Fibroblast of skin of scalp (primary cell): Measurements from ENCODE around the gene LAMA5. TPM values are rescaled to one million over a fixed set of nuclear protein-coding genes. Genes with fewer than 3 reads are reported as not detected.
A peak's percentile ranks its signal among the peaks of the same experiment; 100 is the strongest.

Experiments
- DNase-seq: peaks from one replicate; pipeline ENCODE4 v3.0.0-alpha.2; 2013
- polyA plus RNA-seq, 2 experiments: library from polyadenylated mRNA; unstranded; fragments of 120-200 nt; gene quantifications; one replicate each; pipeline ENCODE4 v1.2.1, GENCODE V29; 2013; ENCODE audit not compliant: insufficient read length in 2 of 2

LAMA5 gene
- 21.2 TPM for polyA plus RNA-seq (2013, experiment 1 of 2; ENCODE audit: insufficient read length)
- 24.0 TPM for polyA plus RNA-seq (2013, experiment 2 of 2; ENCODE audit: insufficient read length)

DNA sequence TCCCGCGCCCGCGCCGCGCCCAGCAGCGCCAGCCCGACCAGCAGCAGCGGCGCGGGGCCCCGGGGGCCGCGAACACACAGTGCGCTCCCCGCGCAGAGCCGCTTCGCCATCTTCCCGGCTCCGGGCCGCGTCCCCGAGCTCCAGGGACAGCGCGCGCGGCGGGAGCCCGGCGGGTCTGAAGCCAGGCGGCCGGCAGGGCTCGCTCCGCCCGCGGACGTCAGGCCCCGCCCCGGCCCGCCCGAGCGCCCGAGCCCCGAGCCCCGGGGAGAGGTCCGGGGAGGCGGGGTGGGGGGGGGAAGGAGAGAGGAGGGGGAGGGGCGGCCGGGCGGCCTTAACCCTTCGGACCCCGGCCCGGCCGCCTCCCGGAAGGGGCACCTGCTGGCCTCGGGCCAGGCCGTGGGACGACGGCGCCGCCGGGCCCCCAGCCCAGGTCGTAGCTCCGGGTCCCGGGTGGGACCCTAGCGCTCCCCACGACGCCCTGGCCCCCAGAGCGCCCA lies at the start of gene LAMA5:
Gene LAMA5, minus strand, starts transcription at position 177 of the 497 bp plus-strand sequence. Its CDS starts 67 bp downstream, at position 110.
- DNase-seq = no peak

- DNase-seq = no peak
Measured at GRCh38 chr20:62415354-62416111, 48.4 kb upstream of the LAMA5 start.

DNA sequence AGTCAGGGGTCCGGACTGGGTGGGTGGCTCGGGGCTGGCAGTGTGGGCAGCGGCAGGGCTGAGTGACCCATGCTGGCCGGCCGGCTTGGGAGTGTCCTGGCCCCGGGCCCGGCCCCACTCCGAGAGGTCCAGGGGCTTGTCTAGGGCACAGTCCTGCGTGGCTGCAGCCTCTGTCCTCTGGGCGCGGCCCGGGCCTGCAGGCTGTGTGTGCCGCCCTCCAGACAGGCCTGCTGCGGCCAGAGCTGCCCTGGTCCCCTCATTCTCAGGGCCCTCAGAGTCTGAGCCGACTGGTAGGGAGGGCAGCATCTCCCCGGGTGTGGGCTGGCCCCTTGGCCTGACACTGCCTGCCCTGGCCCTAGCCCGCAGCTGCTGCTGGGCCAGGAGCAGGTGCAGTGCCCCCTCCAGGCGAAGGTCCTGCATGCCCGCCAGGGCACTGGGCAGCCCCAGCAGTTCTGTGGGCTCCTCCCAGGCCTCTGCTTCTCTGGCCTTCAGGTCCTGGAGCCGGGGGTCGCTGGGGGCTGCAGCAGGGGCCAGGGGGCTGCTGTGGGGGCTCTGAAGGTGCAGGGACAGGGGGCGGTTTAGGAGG lies 46.9 kb upstream of the LAMA5 start:
- no peak for DNase-seq

DNA sequence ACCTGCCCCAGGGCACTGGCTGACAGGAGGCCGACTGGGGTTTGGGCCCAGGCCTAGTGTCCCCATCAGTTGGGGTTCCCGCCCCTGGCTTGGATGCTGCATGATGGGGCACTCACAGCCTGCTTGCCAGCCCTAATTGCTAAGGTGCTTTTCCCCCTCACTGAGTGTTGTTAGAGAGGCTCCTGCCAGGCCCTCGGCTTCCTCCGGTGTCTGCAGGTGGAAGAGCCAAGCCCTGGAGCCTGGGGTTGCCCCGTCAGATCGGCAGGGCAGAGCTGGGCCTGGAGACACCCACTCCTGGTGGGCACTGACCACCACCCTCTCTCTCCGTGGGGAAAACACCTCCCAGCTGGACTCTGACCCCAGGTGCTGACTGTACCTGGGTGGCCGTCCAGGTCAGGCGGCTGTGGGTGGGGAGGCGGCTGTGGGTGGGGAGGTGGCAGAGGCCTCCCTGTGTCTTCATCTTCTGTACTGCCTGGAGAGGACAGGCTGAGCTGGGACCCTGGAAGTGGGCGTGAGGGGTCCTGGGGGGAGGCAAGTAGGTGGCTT lies 46.0 kb upstream of the LAMA5 start:
- DNase-seq = no peak

DNA sequence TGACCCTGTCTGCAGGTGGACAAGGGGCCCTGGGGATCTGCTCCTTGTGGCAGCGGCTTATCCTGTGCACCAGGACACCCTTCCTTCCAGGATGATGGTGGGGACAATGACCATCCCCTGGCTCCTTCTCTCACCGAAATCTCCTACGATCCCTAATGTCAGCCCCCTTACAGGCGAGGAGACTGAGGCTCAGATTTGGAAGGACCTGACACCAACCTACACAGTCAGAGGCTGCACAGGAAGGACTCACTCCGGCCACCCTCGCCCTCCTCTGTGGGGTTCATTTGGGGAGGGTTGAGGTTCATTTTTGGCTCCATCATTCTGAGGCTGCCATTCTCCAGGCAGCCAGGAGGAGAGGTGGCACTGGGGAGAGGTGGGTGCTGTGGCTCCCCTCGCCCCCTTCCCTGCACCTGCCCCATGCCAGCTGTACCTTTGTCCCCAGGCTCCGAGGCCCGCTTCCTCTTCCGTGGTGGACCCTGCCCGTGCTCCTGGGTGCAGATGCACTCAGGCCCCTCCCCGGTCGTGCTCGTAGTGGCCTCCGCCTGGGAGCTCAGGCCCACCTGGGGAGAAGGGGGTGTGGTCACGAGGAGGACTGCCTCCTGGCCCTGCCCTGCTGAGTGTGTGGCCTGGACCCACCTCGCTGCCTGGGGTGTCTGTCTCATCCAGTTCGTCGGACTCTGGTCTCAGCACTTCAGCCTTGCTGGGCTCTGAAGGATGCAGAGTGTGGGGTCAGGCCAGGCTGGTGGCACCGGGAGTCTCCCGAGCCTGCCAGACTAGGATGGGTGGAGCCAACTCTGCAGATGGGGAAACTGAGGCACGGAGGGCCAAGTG lies 45.3 kb upstream of the LAMA5 start:
- no peak for DNase-seq

- no peak for DNase-seq
Measured at GRCh38 chr20:62411479-62412193, 44.5 kb upstream of the LAMA5 start.

DNA sequence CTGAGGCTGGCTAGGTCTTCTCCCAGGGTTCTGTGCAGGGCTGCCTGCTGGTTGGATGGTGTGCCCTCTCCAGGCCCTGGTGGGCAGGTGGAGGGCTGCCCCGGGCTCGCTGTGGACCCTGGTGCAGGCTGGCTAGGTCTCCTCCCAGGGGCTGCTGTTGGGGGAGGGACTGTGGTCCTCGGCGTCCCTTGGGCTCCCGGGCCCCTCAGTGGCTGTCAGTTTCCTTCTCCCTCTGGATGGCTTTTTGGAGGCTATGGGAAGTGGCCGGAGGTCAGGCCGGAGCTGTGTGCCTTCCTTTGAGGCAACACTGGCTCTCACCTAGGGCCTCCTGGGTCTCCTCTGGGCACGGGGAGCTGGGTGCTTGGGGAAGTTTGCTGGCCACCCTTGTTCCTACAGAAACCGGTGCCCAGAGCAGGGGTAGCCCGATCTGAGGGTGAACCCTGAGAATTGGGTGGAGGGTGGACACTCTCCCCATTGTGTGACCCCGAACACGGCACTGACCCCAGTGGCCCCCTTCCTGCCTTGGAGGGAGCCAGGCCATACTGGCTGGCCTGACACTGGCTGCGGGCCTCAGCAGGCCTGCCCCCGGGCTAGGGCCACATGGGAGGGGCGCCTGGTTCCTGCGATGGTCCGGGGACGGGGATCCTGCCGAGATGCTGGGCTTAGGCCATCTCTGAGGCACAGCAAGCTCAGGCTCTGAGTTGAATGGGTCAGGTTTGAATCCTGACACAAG lies 43.8 kb upstream of the LAMA5 start:
- no peak for DNase-seq

DNA sequence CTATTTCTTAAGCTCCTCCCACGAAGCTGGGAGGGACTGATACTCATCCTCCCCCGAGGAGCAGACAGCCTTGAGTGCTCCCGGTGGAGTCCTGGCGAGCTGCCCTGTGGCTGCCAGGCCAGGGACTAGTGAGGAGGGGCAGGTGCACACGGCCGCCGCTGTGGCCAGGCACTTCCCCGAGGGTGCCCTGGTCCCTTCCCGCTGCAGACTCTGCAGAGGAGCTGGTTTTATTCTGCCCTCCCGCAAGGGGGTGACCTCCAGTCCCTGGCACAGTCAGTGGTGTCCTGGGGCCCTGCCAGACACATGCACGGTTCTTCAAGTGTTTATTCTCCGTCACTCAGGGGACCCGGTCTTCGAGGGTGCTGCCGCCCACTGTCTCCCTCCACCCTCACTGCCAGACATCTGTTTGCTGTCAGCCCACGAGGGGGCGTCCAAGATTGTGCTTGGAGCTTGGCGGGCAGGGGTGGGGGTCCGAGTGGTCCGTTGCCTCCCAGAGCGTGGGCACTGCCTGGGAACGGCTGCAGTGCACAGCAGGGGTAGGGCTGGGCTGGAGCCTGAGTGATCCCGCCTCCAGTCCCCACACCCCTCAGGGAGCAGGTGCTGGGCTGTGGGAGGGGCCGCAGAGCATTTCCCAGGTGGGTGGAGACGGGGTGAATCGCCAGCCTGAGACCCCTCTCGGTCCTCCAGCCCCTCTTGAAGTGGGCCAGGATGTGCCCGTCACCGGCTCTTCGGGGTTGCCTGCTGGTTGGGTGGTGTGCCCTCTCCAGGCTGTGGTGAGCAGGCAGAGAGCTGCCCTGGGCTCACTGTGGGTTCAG lies 43.0 kb upstream of the LAMA5 start:
- DNase-seq = peak; percentile 18

- DNase-seq = no peak
Measured at GRCh38 chr20:62409086-62409853, 42.2 kb upstream of the LAMA5 start.

DNA sequence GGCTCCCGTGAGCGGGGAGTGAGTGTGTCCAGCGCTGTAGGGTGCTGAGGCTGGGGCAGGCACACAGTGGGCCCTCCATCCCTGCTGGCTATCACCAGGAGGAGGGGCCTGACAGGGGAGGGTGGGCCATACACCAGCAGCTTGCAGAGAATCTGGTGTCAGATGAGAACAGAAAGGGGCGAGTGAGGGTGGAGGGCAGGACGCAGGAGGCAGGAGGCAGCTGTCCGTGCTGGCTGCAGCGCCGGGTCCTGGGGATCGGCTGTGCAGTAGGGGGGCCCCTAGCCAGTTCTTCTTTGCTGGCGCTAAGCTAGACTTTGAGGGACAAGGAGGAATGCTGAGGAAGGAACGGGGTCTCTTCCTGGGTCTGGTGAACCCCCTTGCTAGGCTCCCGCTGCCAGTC lies 41.5 kb upstream of the LAMA5 start:
- DNase-seq = no peak

GRCh38 chr20:62408055-62408454 lies 40.9 kb upstream of the LAMA5 start:
- no peak for DNase-seq

DNA sequence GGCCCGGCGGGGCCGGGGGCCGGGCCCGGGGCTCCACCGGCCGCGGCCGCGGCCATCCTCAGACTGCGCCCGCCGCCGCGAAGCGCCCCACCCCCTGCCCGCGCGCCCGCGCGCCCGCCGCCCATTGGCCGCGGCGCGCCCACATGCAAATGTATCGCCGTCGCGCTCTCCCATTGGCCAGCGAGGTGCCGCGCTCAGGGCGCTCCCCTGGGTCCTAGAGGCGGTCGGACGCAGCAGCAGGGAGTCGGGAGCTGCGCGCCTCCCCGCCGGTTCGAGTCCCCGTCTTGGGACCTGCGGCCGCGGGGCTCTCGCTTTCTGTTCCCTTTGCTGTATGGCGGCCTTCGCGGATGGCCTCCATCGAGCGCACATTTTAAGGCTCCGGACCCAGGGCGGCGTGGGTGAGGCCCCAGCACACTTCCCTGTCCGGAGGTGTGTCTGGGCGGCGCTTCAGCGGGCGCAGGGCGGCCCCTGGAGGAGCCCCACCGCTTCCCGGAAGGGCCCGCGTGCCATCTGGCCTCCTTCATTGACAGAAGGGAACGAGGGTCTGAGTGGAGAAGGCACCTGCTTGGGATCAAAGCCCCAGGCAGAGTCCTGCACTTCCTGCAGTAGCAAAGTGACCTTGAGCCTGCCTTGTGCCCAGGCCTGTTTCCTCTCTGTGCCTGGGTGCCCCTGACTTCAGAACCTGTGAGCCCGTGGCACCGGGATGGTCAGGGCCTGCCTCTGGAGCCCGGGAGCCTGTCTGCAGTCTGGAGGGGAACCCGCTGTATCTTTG lies 40.3 kb upstream of the LAMA5 start, which contains the start of gene CABLES2:
Gene CABLES2, minus strand, starts transcription at position 65 of the 772 bp plus-strand sequence. Its CDS starts 9 bp downstream, at position 56.
- peak; percentile 95 for DNase-seq

DNA sequence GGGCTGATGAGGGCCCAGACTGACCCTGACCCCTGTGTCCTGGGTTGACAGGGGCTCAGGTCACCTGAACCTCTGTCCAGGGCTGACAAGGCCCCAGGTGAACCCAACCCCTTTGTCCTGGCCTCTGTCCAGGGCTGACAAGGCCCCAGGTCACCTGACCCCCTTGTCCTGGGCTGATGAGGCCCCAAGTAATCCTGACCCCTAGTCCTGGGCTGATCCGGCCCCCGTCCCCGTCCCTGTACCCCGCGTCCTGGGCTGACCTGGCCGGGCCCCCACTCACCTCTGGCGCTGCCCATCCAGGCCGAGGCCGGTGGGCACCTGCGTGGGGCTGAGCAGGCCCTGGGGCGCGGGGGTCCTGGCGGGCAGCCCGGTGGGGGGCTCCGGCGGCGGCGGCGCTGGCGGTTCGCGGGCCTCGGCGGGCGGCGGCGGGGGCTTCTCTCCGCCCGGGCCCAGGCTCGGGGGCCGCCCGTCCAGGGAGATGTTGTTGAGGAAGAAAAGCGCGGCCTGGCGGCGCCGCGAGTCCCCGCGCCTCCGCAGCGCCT lies 39.6 kb upstream of the LAMA5 start:
- DNase-seq = no peak

DNA sequence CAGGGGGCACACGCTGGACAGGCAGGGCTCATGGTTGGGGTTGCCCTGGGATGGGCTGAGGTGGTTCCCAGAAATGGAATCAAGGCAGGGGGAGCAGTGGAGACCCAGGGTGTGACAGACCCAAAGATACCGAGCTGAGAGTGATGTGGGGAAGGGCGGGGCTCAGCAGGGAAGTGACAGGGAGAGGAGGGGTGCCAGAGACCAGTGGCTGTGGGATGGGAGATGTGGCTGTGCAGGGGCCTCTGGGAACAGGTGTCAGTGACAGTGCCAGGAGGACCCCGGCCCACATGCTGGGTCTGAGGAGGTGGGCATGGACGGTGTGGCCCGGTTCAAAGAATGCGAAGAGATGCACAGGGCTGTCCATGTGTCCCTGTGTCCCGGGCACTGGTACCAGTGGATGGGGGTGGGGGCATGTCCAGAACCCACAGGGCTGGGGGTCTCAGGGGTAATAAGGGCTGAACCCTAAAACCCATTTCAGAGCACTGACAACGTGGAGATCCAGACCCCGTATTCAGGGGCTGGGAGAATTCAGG lies 38.9 kb upstream of the LAMA5 start:
- DNase-seq = no peak

GRCh38 chr20:62405108-62405980 lies 38.2 kb upstream of the LAMA5 start:
- peak; percentile 34 for DNase-seq

GRCh38 chr20:62404761-62405107 lies 37.6 kb upstream of the LAMA5 start:
- DNase-seq = no peak

GRCh38 chr20:62404112-62404665 lies 37.1 kb upstream of the LAMA5 start:
- DNase-seq = no peak
